ENCODE measurements around the gene NDC1.

NDC1 gene

GRCh38 chr1:53787655-53788054 is 50.4 kb downstream of the NDC1 start:
- no peak for ATAC-seq
- TF ChIP-seq CSDC2 (CRISPR knock-in tag; IDR thresholded peaks at IDR 0.05) (no peak), ISL1 (CRISPR knock-in tag; IDR thresholded peaks at IDR 0.05) (no peak), OSR1 (CRISPR knock-in tag; IDR thresholded peaks at IDR 0.05) (no peak)

- no peak for ATAC-seq
- no peak for TF ChIP-seq TOX (CRISPR knock-in tag; IDR thresholded peaks at IDR 0.05; ENCODE audit: borderline replicate concordance)
- no peak for TF ChIP-seq POU6F1 (CRISPR knock-in tag; IDR thresholded peaks at IDR 0.05; ENCODE audit: borderline replicate concordance, low read depth)
- TF ChIP-seq ESRRG (CRISPR knock-in tag; IDR thresholded peaks at IDR 0.05), result no peak
- TF ChIP-seq GLIS3 (CRISPR knock-in tag; IDR thresholded peaks at IDR 0.05), result no peak
- no peak for TF ChIP-seq RARB (CRISPR knock-in tag; IDR thresholded peaks at IDR 0.05)
- TF ChIP-seq ZNF70 (CRISPR knock-in tag; IDR thresholded peaks at IDR 0.05), result no peak
- no peak for TF ChIP-seq SNAI2 (CRISPR knock-in tag; IDR thresholded peaks at IDR 0.05)
- no peak for TF ChIP-seq CSDC2 (CRISPR knock-in tag; IDR thresholded peaks at IDR 0.05)
- TF ChIP-seq ZNF8 (CRISPR knock-in tag; IDR thresholded peaks at IDR 0.05), result no peak
- no peak for TF ChIP-seq PATZ1 (CRISPR knock-in tag; IDR thresholded peaks at IDR 0.05; ENCODE audit: borderline replicate concordance)
- TF ChIP-seq ARNTL (CRISPR knock-in tag; IDR thresholded peaks at IDR 0.05; ENCODE audit: borderline replicate concordance, low read depth), result no peak
- TF ChIP-seq ZNF565 (CRISPR knock-in tag; conservative IDR thresholded peaks at IDR 0.05; ENCODE audit: low read depth), result no peak
Measured at GRCh38 chr1:53783056-53783455, 55.0 kb downstream of the NDC1 start.

- TF ChIP-seq ZC3H10 (CRISPR knock-in tag; IDR thresholded peaks at IDR 0.05), result no peak
- TF ChIP-seq ISL1 (CRISPR knock-in tag; IDR thresholded peaks at IDR 0.05), result peak; percentile 50
- ATAC-seq, result no peak
Measured at GRCh38 chr1:53781654-53782053, 56.4 kb downstream of the NDC1 start.

GRCh38 chr1:53777272-53777671 is 60.8 kb downstream of the NDC1 start:
- ATAC-seq, result no peak
- TF ChIP-seq OSR1 (CRISPR knock-in tag; IDR thresholded peaks at IDR 0.05) (no peak), ZNF565 (CRISPR knock-in tag; conservative IDR thresholded peaks at IDR 0.05; ENCODE audit: low read depth) (no peak), CSRNP3 (CRISPR knock-in tag; IDR thresholded peaks at IDR 0.05) (no peak), RARB (CRISPR knock-in tag; IDR thresholded peaks at IDR 0.05) (no peak), CSDC2 (CRISPR knock-in tag; IDR thresholded peaks at IDR 0.05) (no peak), CREB5 (CRISPR knock-in tag; IDR thresholded peaks at IDR 0.05; ENCODE audit: low read depth) (no peak), ISL1 (CRISPR knock-in tag; IDR thresholded peaks at IDR 0.05) (no peak), SNAI2 (CRISPR knock-in tag; IDR thresholded peaks at IDR 0.05) (no peak), ZFP3 (CRISPR knock-in tag; IDR thresholded peaks at IDR 0.05) (no peak), TOX (CRISPR knock-in tag; IDR thresholded peaks at IDR 0.05; ENCODE audit: borderline replicate concordance) (no peak), ESRRG (CRISPR knock-in tag; IDR thresholded peaks at IDR 0.05) (no peak), ZFP30 (CRISPR knock-in tag; IDR thresholded peaks at IDR 0.05) (no peak), POU6F1 (CRISPR knock-in tag; IDR thresholded peaks at IDR 0.05; ENCODE audit: borderline replicate concordance, low read depth) (no peak)

- ATAC-seq, result no peak
- TF ChIP-seq TSHZ2 (CRISPR knock-in tag; IDR thresholded peaks at IDR 0.05), result no peak
- no peak for TF ChIP-seq ZNF565 (CRISPR knock-in tag; conservative IDR thresholded peaks at IDR 0.05; ENCODE audit: low read depth)
- no peak for TF ChIP-seq ARNTL (CRISPR knock-in tag; IDR thresholded peaks at IDR 0.05; ENCODE audit: borderline replicate concordance, low read depth)
- no peak for TF ChIP-seq RARB (CRISPR knock-in tag; IDR thresholded peaks at IDR 0.05)
- TF ChIP-seq CREB5 (CRISPR knock-in tag; IDR thresholded peaks at IDR 0.05; ENCODE audit: low read depth), result no peak
- no peak for TF ChIP-seq ZFP3 (CRISPR knock-in tag; IDR thresholded peaks at IDR 0.05)
- no peak for TF ChIP-seq BACH2 (CRISPR knock-in tag; IDR thresholded peaks at IDR 0.05; ENCODE audit: borderline replicate concordance)
- TF ChIP-seq OSR1 (CRISPR knock-in tag; IDR thresholded peaks at IDR 0.05), result no peak
Measured at GRCh38 chr1:53771648-53772047, 66.4 kb downstream of the NDC1 start.

Measured in SK-N-SH treated with all-trans-retinoic acid at 6 μM for 48 hours (cell line).